ENCODE data around the gene CA6.

GRCh38 chr1:8926707-8927694 is 18.7 kb upstream of the CA6 start:
- no peak for TF ChIP-seq CTCF (IDR thresholded peaks at IDR 0.05)
- TF ChIP-seq POLR2A (IDR thresholded peaks at IDR 0.05) = no peak
